GM18505 (cell line): ENCODE data around the gene NANOG.
"Not testable (repeated sequence)": the region's sequence is repeated elsewhere in the genome, so short reads cannot be mapped to it uniquely, and the experiment has no call there.

ENCODE experiments used
- ATAC-seq: cut with Tn5 transposase; IDR thresholded peaks from one replicate; pipeline ENCODE4 v1.9.1; 2021; ENCODE audit not compliant: unreplicated experiment
- POLR2A ChIP-seq: IDR thresholded peaks from 4 replicates; pipeline ENCODE4 v1.6.1; 2011; ENCODE audit warnings: borderline replicate concordance; ENCODE audit not compliant: insufficient read depth, insufficient read length; ENCODE audit errors: extremely low read depth

Gene NANOG

GRCh38 chr12:7784701-7785100 is 4.5 kb upstream of the NANOG start:
- ATAC-seq = no peak
- TF ChIP-seq POLR2A = no peak

- TF ChIP-seq POLR2A = no peak
- no peak for ATAC-seq
Observed at GRCh38 chr12:7787574-7788293, 1.5 kb upstream of the NANOG start.

- TF ChIP-seq POLR2A = no peak
- ATAC-seq = no peak
Observed at GRCh38 chr12:7788294-7788660, 925 bp upstream of the NANOG start.

GRCh38 chr12:7793211-7793610 is 4.0 kb downstream of the NANOG start:
- TF ChIP-seq POLR2A = no peak
- no peak for ATAC-seq

GRCh38 chr12:7797269-7797668 is 8.1 kb downstream of the NANOG start:
- not testable (repeated sequence) for ATAC-seq

GRCh38 chr12:7797698-7798398 is 8.6 kb downstream of the NANOG start:
- ATAC-seq = no peak
- TF ChIP-seq POLR2A = no peak

- not testable (repeated sequence) for ATAC-seq
Observed at GRCh38 chr12:7798750-7799308, 9.6 kb downstream of the NANOG start.

GRCh38 chr12:7801460-7801859 is 12.3 kb downstream of the NANOG start:
- ATAC-seq = no peak

GRCh38 chr12:7806319-7806718 is 17.1 kb downstream of the NANOG start:
- not testable (repeated sequence) for ATAC-seq

More at GRCh38 chr12:7801460-7801859, 12.3 kb downstream of the NANOG start:
- TF ChIP-seq POLR2A = no peak

- TF ChIP-seq POLR2A = no peak
- no peak for ATAC-seq
Observed at GRCh38 chr12:7806863-7807487, 17.8 kb downstream of the NANOG start.

GRCh38 chr12:7825754-7826153 is 36.6 kb downstream of the NANOG start:
- not testable (repeated sequence) for ATAC-seq

GRCh38 chr12:7829737-7830136 is 40.5 kb downstream of the NANOG start:
- not testable (repeated sequence) for ATAC-seq

- no peak for TF ChIP-seq POLR2A
- ATAC-seq = no peak
Observed at GRCh38 chr12:7832059-7832696, 43.0 kb downstream of the NANOG start.

- ATAC-seq = not testable (repeated sequence)
Observed at GRCh38 chr12:7833201-7833600, 44.0 kb downstream of the NANOG start.
